ENCODE results near the gene TYRP1. TPM values are rescaled to one million over a fixed set of nuclear protein-coding genes. Genes with fewer than 3 reads are reported as not detected.

TYRP1 gene, protein sequence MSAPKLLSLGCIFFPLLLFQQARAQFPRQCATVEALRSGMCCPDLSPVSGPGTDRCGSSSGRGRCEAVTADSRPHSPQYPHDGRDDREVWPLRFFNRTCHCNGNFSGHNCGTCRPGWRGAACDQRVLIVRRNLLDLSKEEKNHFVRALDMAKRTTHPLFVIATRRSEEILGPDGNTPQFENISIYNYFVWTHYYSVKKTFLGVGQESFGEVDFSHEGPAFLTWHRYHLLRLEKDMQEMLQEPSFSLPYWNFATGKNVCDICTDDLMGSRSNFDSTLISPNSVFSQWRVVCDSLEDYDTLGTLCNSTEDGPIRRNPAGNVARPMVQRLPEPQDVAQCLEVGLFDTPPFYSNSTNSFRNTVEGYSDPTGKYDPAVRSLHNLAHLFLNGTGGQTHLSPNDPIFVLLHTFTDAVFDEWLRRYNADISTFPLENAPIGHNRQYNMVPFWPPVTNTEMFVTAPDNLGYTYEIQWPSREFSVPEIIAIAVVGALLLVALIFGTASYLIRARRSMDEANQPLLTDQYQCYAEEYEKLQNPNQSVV
- 0.14 TPM in 1 of 5 replicates, not detected in the others for total RNA-seq (2022; extraction: Qiagen RNA extraction; ENCODE audit: low read depth)

DNA sequence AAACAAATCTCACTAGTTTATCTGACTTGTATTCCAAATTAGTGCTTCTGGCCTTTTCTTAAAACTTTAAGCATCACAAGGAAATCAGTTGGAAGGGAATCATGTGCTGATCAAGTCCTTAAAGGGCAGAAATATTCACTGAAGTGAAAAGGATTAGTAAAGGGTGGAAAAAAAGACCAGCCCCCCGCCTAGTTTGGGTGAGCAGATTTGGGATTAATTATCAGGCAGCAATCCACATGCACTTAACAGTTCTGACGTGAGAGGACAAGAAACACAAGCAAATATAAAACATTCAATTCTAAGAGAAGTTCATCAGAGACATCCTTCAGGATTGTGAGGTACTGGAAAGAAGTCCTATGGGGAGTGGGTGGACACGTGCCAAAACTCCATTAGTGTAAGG, at the start of gene TYRP1:
Gene TYRP1 (plus strand): TSS at position 245 of the 400 bp plus-strand sequence. CDS start 612 bp downstream, outside the sequence.

Other genes with a start within 250 kb of the TYRP1 start
- gene LURAP1L, start 81.6 kb downstream of the TYRP1 start, total RNA-seq (2022; extraction: Qiagen RNA extraction; ENCODE audit: low read depth), result 17.8 to 27.0 TPM (median 22.9 TPM) in 5 replicates

Data from A549 treated with ZK216348 at 1 μM for 4 hours (cell line).